HG03064 (cell line): ENCODE results near the gene MERTK.

Experiments used
- ATAC-seq: cut with Tn5 transposase; IDR thresholded peaks from one replicate; pipeline ENCODE4 v1.9.1; 2021; ENCODE audit warnings: low read depth; ENCODE audit not compliant: unreplicated experiment

The MERTK gene

DNA sequence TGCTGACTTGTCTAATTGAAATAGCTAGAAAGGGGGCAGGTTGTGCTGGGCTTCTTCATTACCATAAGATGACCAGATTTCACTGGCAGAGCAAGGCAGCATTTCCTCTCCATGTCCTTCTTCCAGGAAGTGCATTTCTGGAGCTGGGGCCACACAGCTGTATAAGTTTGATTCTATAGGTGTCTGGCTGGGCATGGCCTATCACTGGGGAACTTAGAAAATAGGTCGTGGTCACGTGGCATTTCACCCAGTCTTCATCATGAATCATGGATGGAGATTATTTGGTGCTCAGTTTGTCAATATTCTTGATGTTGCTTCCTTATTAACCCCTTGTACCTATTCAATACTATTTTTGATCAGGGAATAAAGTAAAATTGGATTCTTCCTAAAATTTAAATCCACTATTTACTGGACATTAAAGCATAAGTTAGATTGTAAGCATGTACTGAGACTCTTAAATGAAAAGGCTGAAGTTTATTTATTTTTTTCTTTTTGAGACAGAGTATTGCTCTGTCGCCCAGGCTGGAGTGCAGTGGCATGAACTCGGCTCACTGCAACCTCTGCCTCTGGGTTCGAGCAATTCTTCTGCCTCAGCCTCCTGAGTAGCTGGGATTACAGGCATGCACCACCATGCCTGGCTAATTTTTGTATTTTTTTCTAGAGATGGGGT, 107.1 kb downstream of the MERTK start:
- no peak for ATAC-seq

DNA sequence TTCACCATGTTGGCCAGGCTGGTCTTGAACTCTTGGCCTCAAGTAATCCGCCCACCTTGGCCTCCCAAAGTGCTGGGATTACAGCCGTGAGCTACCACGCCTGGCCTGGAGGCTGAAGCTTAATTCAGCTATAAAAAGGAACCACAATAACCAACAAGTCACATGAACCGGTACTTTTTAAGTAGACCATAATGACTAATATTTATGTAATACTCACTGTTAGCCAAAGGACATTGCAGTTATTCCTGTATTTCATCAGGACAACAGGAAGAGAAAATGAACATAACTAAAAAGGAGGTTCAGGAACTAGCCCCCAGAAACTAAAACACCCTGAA, 107.6 kb downstream of the MERTK start:
- ATAC-seq: no peak

DNA sequence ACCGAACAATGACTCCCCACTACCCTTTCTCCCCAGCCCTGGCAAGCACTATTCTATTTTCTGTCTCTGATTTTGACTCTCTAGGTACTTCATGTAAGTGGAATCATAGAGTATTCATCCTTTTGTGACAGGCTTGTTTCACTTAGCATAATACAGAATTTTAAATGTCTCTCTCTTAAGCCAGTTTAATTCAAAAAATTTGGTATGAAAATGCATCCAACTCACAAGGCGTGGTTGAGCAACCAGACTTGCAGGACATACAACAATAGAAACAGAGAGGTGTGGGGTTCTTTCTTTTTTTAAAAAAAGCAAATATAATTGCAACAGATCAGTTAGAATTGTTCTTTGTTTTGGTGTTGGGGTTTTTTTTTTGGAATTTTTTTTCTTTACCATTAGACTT, 109.1 kb downstream of the MERTK start:
- no peak for ATAC-seq

DNA sequence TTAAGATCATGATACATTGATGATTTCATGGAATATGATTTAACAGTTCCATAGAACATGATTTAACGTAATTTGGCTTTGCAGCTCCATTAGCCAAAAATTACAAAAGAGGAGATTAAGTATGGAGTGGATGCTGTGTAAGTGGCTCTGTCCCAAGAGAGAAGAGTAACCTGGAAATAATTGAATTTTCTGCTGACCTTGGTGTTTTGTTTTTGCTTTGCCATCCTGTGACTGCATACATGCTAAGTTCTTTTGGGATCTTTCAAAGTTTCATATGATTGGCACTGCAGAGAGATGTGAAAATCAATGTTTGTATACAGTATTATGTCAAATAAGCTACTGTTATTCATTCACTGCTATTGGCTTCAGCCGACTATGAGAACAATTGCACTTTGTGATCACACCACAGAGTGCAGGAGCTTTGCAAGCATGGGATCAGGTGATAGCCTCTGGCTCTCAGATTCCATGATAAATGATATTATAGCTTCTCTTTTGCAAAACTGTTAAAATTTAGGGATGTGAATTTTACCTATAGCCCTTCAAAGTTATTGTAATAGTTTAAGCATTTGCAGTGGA, 110.6 kb downstream of the MERTK start:
- ATAC-seq: no peak

DNA sequence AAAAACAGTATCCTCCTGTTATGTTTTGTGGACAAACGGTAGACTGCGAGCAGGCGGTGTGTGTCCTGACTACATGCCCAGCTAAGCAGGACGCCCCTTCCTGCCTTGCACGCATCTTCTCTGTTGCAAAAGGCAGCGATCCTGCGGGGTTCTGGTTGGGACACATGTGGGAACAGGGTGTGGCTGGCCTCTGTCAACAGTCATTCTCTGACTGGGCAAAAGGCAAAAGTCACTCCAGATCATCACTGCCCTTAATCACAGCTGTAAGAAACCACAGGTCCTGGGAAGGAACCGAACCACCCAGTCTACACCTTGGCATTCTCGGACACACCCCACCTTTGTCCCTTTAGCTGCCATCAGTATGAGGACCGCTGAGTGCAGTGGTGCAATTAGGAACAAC, 112.3 kb downstream of the MERTK start:
- ATAC-seq: no peak

DNA sequence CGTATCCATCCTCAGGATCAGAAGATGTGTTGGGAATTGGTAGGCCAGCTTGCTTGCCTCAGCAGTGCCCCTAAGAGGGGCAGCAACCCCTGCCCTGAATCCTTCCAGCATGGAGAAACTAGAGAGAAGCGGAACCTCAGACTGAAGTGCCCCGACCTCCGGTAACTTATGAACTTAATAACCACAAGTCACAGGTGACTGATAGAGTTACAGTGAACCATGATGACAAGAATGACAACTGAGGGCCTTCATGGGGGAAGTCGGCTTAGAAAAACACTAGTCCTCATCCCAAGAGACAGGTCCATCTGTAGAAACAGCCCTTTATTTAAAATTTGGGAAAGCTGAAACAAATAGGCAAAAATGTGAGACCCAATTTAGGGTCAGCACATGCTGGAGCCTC, 114.1 kb downstream of the MERTK start:
- ATAC-seq: no peak

DNA sequence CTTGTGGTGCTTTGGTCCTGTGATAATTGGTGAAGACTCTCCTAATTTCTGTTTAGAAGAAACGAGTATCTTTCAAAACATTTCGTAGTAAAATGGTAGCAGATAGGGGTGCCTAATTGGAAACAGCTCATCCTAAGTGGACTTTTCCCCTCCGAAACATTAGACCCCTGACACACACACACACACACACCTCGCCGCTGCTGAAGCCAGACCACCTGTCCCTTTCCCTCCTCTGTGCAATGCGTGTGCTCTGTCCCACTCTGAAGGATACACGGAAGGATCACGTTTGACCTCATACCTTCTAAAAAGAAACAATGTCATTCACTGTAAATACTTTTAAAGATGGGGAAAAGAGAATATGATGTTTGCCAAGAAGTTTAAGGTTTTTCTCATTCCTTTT, 120.4 kb downstream of the MERTK start:
- no peak for ATAC-seq

DNA sequence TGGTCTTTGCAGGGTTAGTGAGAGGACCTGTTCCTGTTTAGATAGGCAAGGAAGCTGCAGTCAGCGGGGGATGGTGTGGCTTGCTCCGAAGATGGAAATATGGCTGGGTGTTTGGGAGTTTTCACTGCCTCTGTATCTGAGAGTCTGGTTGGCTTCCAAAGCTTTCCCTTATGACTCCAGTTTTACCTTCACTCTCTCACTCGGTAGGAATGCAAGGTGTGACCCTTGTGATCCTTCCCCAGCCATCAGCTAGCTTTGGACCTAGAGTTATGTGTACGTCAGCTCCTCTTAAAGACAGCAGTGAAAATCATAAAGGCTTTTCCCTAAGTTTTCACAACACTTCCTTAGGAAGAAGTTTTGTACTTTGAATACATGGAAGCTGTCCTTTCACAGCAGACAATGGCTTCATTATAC, 121.2 kb downstream of the MERTK start:
- no peak for ATAC-seq

DNA sequence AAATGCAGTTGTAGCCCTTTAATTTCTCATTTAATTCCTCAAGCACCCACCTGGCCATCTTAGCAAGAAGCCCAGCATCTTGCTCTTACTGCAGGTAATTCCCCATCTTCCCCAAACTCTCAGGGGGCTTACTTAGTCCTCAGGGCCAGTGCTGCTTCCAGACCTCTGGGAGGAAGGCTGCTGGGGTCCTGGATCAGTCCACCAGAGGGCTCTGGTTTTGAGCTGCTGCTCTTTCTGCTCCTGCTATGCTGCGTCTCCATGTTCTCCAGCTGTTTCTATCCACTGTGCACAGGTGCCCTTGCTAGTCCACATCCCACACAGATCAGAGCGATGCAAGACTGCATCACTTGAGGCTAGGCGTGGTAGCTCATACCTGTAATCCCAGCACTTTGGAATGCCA, 122.2 kb downstream of the MERTK start:
- no peak for ATAC-seq

DNA sequence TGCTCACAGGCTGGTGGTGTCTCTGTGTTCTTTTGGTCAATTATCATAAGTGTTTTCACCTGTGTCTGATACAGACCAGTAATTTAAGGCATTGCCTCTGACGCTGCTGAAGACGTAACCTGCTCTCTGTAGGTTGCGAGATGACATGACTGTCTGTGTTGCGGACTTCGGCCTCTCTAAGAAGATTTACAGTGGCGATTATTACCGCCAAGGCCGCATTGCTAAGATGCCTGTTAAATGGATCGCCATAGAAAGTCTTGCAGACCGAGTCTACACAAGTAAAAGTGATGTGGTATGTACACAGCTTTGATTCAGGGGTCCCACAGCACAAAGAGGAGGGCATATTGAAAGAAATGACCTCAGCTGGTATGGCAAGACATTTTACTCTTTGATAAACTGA, 122.9 kb downstream of the MERTK start:
- ATAC-seq: no peak

DNA sequence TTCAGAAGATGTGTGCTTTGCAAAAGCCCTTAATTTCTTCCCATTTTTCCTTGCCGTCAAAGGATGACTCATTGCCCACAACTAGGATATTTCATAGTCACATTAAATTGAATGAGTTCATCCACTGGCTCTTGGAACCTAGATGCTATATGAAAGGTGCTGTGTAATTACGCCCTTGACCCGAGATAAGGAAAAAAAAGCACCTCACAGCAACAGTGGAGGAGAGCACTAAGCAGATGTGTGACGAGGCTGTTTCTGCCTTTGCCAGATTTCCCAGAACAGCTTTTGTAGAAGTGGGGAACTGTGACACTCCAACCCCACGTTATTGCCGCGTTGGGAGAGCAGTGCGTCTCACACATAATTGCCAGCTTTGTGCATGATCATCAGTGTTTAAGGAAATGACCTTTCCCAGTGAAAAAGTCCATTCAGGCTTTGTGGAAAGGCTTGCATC, 123.4 kb downstream of the MERTK start:
- ATAC-seq: no peak

DNA sequence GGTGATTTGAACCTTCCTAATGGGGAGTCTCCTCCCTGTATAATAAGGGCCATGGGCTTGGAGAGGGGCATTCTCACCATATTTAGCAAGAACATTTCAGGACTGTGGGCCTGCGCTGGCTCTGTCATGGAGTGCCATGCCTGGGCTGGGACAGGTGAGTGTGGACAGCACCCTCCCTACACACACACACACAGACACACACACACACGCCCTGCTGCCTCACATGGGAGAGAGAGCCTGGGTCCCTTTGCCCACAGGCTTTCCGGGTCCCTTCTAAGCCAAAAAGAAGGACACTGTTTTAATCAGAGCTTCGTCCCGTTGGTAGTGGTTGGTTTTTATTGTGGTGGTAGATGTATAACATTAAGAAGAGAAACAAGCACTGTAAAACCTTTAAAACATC, 125.3 kb downstream of the MERTK start:
- ATAC-seq: no peak

DNA sequence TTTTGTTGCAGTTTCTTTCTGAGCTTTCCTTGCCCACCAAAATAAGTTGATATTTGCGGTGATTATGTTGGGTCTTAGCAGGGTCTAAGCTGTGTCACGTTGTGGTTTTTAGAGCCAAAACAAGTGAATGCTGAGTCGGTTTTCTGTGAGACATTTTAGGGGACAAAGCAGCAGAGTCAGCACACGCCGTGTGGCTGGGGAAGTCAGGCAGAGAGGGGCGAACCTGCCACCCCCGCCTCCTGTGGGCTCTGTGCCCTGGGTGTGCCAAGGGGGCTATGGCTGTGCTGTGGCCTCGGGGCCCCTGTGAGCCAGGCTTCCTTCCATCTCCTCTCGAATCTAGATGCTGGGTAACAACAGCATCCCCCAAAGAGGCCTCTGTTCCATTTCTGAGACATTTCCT, 125.8 kb downstream of the MERTK start:
- ATAC-seq: no peak

DNA sequence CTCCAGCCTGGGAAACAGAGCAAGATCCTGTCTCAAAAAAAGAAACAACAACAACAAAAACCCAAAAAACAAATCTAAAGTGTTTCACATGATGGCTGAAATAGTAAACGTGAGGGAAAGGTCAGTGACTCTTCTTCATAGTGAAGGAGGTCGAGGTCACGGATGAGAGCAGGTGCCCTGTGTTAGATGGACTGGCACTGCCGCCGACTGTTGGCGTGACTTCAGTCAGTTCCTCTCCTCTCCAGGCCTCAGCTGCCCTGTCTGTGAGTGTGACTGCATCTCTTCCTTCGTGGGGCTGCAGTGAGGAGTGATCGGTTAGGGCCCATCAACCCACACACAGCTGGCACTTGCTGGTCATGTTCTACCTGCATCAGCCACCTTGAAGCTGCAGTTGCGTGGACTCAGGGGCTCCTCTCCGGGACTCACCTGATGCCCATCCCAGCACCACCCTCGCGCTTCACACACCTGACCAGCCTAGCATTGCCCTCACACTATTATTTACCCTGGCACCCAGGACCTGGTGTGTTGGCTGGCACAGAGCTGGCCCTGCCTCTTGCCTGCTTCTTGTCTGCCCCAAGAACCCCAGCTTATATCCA, 126.6 kb downstream of the MERTK start:
- no peak for ATAC-seq

DNA sequence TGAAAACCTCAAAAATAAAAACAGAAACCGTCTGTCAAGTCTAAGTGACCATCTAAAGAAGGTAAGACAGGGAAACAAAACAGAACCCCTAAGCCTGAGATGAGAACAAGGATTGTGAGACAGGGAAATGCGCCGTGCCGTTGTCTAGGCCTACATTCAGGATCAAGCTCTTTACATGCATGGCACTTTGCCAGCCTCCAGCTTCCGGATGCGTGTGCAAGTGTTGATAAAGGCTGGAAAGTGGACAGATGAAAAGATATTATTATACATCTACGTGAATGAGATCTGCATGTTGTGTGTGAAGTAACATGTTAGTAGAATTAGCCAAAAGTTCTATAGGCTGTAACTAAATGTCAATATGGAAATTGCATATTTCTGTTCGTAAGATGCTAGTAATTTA, 128.1 kb downstream of the MERTK start:
- no peak for ATAC-seq

DNA sequence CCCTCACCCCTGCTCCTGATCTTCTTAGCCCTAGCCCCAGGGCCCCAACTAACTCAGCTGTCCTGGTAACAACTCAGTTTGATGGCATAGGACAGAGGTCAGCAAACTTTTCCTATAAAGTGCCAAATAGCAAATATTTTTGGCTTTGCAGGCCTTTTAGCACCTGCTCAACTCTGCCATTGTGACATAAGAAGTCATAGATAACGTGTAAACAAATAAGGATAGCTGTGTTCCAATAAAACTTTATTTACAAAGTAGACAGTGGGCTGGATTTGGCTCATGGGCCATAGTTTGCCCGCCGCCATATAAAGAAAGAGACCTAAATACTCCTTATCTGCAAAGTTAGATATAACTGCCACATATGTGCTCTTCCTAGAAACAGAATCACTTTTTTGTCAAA, 129.4 kb downstream of the MERTK start:
- ATAC-seq: no peak

DNA sequence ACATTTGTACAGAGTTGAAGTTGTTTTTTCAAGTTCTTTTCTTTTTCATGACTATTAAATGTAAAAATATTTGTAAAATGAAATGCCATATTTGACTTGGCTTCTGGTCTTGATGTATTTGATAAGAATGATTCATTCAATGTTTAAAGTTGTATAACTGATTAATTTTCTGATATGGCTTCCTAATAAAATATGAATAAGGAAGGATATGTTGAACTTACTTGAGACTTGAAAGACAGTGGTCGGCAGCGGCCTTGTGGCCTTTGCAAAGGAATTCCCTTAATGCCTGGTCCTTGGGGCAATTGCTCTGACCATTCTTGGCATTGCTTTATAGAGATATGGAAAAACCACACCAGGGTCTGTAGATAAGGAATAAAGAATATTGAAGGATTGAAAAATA, 130.8 kb downstream of the MERTK start:
- ATAC-seq: no peak

DNA sequence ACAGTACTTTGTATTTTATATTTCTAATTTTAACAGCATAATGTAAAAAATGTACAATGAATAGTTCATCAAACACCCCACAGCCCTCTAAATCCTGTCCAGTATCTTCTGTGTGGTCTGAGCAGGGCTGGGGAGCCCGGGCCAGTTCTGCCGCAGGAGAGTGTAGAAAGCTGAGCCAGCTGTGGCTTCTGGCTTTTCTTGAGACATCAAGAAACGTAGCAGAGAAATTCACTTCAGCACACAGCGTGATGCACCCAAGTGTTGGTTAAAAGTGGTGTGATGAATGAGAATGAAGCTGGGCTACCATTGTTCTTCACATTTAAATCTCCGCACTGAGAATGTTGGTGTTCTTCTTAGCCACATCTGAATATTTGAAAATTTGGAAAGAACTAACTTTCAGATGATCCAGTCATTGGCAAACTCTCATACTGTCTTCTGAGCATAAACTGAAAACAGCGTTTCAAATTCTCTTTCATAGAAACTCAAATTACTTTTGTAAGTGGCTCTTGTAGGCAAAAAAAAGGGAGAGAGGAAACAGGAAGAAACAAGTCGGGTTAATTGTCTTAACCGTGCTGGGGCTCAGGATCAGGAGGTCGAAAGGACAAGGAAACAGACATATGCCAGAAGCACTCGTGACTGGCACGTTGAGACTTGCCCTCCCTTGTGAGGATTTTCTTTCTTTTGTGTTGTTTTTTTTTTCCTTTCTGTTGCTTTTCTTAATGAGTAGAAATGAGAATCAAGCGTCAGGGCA, 133.2 kb downstream of the MERTK start:
- no peak for ATAC-seq

DNA sequence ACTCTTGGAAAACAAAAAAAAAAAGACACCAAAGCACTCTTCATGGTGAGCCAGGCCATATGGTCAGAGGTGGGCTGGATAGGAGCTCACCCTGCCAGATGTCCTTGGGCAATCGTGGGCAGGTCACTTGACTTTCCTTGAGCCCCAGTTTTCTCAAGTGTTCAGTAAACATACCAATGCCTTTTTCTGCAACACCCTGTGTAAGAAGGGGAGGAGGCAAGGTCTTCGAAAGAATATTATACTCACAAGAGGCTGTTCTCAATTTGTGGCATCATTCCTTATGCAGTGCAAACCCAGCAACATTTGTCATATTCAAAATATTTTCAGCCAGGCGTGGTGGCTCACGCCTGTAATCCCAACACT, 133.8 kb downstream of the MERTK start:
- ATAC-seq: no peak

DNA sequence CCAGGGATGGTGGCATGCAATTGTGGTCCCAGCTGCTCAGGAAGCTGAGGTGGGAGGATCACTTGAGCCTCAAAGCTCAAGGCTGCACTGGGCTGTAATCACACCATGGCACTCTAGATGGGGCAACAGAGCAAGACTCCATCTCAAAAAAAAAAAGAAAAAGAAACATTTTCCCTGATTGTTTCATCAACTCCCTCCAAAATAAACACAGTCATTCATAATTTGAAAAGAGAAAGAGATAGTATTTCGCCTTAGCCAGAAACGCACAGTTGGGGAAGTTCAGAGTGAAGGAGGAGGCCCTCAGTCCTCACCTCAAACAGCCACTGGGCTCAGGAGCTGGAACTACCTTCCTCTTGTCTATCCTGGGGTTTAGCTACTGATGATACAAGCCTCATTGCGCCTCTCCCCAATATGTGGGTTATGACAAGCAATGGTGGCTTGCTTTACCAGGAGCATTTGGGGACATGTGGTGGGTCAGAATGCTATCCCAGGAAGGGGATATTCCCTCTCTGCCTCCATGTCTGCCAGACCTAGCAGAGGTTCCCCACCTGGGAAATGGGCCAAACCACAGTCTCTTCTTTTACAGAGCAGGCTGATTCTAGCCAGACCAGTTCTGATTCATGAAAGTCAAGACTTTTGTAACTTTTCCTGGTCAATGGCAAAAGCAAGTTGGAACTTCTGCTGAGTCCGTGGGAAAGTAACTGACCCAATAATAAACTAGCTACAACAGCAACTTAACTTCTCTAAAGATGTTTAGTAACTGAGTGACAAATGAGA, 134.5 kb downstream of the MERTK start:
- ATAC-seq: no peak

DNA sequence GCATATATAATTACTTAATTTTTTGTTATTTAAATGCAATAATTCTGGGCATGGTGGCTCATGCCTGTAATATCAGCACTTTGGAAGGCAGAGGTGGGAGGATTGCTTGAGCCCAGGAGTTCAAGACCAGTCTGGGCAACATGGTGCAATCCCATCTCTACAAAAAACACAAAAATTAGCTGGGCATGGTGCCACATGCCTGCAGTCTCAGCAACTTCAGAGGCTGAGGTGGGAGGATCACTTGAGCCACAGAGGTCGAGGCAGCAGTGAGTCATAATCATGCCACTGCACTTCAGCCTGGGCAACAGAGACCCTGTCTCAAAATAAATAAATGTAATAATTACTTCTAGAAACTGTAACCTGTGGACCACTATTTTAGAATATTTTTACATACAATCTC, 135.2 kb downstream of the MERTK start:
- no peak for ATAC-seq
